Neural cell (in vitro differentiated cells): ENCODE measurements around the gene SLC25A40.

Source experiments
- EP300 ChIP-seq: fragments of 450-650 bp; conservative IDR thresholded peaks from 2 replicates; pipeline ENCODE4 v1.6.1; 2014; ENCODE audit warnings: antibody characterized with exemption, mild to moderate bottlenecking, moderate library complexity; ENCODE audit not compliant: poor library complexity, severe bottlenecking
- EZH2 ChIP-seq: fragments of 200-600, 300-800 bp; shearing (Covaris generic), sonication (generic); IDR thresholded peaks from 2 replicates; pipeline ENCODE4 v1.6.1; 2014; ENCODE audit warnings: antibody characterized with exemption, low read length, borderline replicate concordance, mild to moderate bottlenecking; ENCODE audit not compliant: insufficient read depth, poor library complexity, severe bottlenecking
- TF ChIP-seq, protein P1 (sequence below): fragments of 450-650 bp; IDR thresholded peaks from 2 replicates; pipeline ENCODE4 v1.5.1; 2014; ENCODE audit warnings: antibody characterized with exemption, mild to moderate bottlenecking, moderate library complexity; ENCODE audit not compliant: poor library complexity, severe bottlenecking

DNA sequence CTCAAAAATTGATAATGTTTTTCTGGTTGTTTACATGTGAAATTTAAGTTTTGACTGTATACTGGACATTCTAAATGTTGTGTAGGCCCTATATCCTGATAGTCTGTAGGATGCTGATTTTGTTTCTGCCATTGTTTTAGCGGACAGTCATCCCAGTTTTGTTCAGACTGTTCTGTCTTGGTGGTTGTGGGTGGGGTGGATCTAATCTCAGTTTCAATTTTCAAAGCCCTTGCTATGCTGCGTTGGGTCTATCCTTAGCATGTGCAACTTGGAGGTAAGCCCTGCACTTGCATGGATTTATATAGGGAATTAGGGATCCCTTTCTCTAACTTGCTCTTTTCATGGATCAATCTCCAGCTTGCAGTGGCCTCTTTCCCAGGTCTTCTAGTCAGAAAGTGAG, 19.2 kb upstream of the SLC25A40 start:
- TF ChIP-seq, protein P1, sequence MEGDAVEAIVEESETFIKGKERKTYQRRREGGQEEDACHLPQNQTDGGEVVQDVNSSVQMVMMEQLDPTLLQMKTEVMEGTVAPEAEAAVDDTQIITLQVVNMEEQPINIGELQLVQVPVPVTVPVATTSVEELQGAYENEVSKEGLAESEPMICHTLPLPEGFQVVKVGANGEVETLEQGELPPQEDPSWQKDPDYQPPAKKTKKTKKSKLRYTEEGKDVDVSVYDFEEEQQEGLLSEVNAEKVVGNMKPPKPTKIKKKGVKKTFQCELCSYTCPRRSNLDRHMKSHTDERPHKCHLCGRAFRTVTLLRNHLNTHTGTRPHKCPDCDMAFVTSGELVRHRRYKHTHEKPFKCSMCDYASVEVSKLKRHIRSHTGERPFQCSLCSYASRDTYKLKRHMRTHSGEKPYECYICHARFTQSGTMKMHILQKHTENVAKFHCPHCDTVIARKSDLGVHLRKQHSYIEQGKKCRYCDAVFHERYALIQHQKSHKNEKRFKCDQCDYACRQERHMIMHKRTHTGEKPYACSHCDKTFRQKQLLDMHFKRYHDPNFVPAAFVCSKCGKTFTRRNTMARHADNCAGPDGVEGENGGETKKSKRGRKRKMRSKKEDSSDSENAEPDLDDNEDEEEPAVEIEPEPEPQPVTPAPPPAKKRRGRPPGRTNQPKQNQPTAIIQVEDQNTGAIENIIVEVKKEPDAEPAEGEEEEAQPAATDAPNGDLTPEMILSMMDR, result no peak
- TF ChIP-seq EZH2 (no peak), EP300 (no peak)
